Neural cell (in vitro differentiated cells): ENCODE data around the gene SOX9. TPM values are rescaled to one million over a fixed set of nuclear protein-coding genes. Genes with fewer than 3 reads are reported as not detected.

Experiments
- H2AFZ ChIP-seq: fragments of 200-600, 300-800 bp; sonication (generic), shearing (Covaris generic); 2 replicates; pipeline ENCODE4 v1.6.0; 2014; ENCODE audit warnings: low read depth, mild to moderate bottlenecking, antibody characterized with exemption, low read length, moderate library complexity
- H3F3A ChIP-seq: fragments of 200-600 bp; shearing (Covaris generic); 2 replicates; pipeline ENCODE4 v1.6.1; 2016; ENCODE audit warnings: mild to moderate bottlenecking, moderate library complexity, mixed read lengths, antibody characterized with exemption, low read length; ENCODE audit not compliant: insufficient read depth, poor library complexity, severe bottlenecking
- H3K27ac ChIP-seq: fragments of 200-600, 300-800 bp; sonication (generic), shearing (Covaris generic); 2 replicates; pipeline ENCODE4 v1.5.1; 2014; ENCODE audit warnings: mild to moderate bottlenecking, low read length, moderate library complexity
- H3K27me3 ChIP-seq: fragments of 300-800, 200-600 bp; sonication (generic), shearing (Covaris generic); 2 replicates; pipeline ENCODE4 v1.6.0; 2014; ENCODE audit warnings: mild to moderate bottlenecking, low read depth, low read length, moderate library complexity; ENCODE audit not compliant: insufficient read depth
- H3K36me3 ChIP-seq: fragments of 300-800, 200-600 bp; sonication (generic), shearing (Covaris generic); 2 replicates; pipeline ENCODE4 v1.5.1; 2014; ENCODE audit warnings: mild to moderate bottlenecking, antibody characterized with exemption, low read length, moderate library complexity; ENCODE audit not compliant: insufficient read depth
- H3K4me2 ChIP-seq: fragments of 300-800, 200-600 bp; sonication (generic), shearing (Covaris generic); 2 replicates; pipeline ENCODE4 v1.6.0; 2014; ENCODE audit warnings: mild to moderate bottlenecking, low read length
- H3K4me3 ChIP-seq: fragments of 300-800, 200-600 bp; sonication (generic), shearing (Covaris generic); 2 replicates; pipeline ENCODE4 v1.5.1; 2014; ENCODE audit warnings: mild to moderate bottlenecking, low read length, moderate library complexity
- H3K79me2 ChIP-seq: fragments of 200-600 bp; shearing (Covaris generic); replicated peaks from 2 replicates; pipeline ENCODE4 v1.6.0; 2014; ENCODE audit warnings: mild to moderate bottlenecking, low read length, moderate library complexity; ENCODE audit not compliant: insufficient read depth
- H3K9ac ChIP-seq: fragments of 300-800, 200-600 bp; sonication (generic), shearing (Covaris generic); 2 replicates; pipeline ENCODE4 v1.6.1; 2016; ENCODE audit warnings: mild to moderate bottlenecking, low read length, mixed read lengths
- H3K9me2 ChIP-seq: fragments of 200-600 bp; shearing (Covaris generic); 2 replicates; pipeline ENCODE4 v1.6.1; 2016; ENCODE audit warnings: mild to moderate bottlenecking, low read length, mixed read lengths; ENCODE audit not compliant: insufficient read depth
- H3K9me3 ChIP-seq: fragments of 200-600, 300-800 bp; sonication (generic), shearing (Covaris generic); 2 replicates; pipeline ENCODE4 v1.6.1; 2016; ENCODE audit warnings: mild to moderate bottlenecking, mixed run types, low read length, moderate library complexity, mixed read lengths
- H4K20me1 ChIP-seq: fragments of 200-600 bp; shearing (Covaris generic); 2 replicates; pipeline ENCODE4 v1.6.1; 2016; ENCODE audit warnings: mild to moderate bottlenecking, mixed run types; ENCODE audit not compliant: insufficient read depth
- EP300 ChIP-seq: fragments of 450-650 bp; conservative IDR thresholded peaks from 2 replicates; pipeline ENCODE4 v1.6.1; 2014; ENCODE audit warnings: antibody characterized with exemption, mild to moderate bottlenecking, moderate library complexity; ENCODE audit not compliant: poor library complexity, severe bottlenecking
- EZH2 ChIP-seq: fragments of 200-600, 300-800 bp; shearing (Covaris generic), sonication (generic); IDR thresholded peaks from 2 replicates; pipeline ENCODE4 v1.6.1; 2014; ENCODE audit warnings: antibody characterized with exemption, low read length, borderline replicate concordance, mild to moderate bottlenecking; ENCODE audit not compliant: insufficient read depth, poor library complexity, severe bottlenecking
- MXI1 ChIP-seq: fragments of 450-650 bp; conservative IDR thresholded peaks from 2 replicates; pipeline ENCODE4 v1.6.1; 2014; ENCODE audit warnings: antibody characterized with exemption, mild to moderate bottlenecking; ENCODE audit not compliant: poor library complexity, severe bottlenecking
- POLR2AphosphoS5 ChIP-seq: IDR thresholded peaks from 2 replicates; pipeline ENCODE4 v1.6.1; 2012
- RAD21 ChIP-seq: fragments of 450-650 bp; conservative IDR thresholded peaks from 2 replicates; pipeline ENCODE4 v1.6.1; 2014; ENCODE audit warnings: antibody characterized with exemption, mild to moderate bottlenecking, moderate library complexity
- SMC3 ChIP-seq: fragments of 450-650 bp; conservative IDR thresholded peaks from 2 replicates; pipeline ENCODE4 v1.6.1; 2014; ENCODE audit warnings: antibody characterized with exemption, mild to moderate bottlenecking, moderate library complexity; ENCODE audit not compliant: poor library complexity
- TAF1 ChIP-seq: IDR thresholded peaks from 2 replicates; pipeline ENCODE4 v1.6.1; 2012; ENCODE audit warnings: low read depth
- polyA plus RNA-seq: library from polyadenylated mRNA; depleted of rRNA; stranded (reverse); fragments of >200 nt; gene quantifications from 2 replicates; pipeline ENCODE4 v1.2.3, GENCODE V29; 2014
- TF ChIP-seq, protein P1 (sequence below): IDR thresholded peaks from 2 replicates; pipeline ENCODE4 v1.6.1; 2012; ENCODE audit warnings: borderline replicate concordance
- TF ChIP-seq, protein P2 (sequence below): fragments of 450-650 bp; IDR thresholded peaks from 2 replicates; pipeline ENCODE4 v1.5.1; 2014; ENCODE audit warnings: antibody characterized with exemption, mild to moderate bottlenecking, moderate library complexity; ENCODE audit not compliant: poor library complexity, severe bottlenecking

Gene SOX9
- polyA plus RNA-seq, 1 donor from 2014 or later: 0.68 TPM

DNA sequence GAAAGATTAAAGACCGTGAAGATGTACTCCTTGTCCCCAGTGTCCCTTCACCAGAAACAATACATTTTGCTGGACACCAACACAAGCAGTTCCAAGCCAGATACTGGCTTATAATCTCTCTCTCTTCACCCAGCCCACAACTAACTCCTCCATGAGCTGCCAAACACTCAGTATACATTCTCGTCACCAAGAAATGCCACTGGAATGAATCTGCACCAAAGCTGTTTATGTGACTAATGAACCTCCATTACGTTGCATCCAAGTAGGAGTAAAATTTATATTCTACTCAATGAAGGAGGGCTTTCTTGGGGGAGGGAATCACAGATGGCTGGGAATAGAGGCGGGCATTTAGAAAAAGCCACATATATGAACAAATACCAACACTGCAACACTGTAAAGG lies 20.9 kb upstream of the SOX9 start:
- no peak overlapping the region for H3K4me3 ChIP-seq
- H2AFZ ChIP-seq: no peak overlapping the region
- no peak overlapping the region for H3K4me2 ChIP-seq
- TF ChIP-seq EZH2: no peak
- TF ChIP-seq TAF1: no peak
- TF ChIP-seq SMC3: no peak
- no peak for TF ChIP-seq RAD21
- no peak for TF ChIP-seq EP300
- no peak overlapping the region for H3K27ac ChIP-seq
- no peaks in the 10 kb centered on the region for H3K9me2 ChIP-seq
- no peaks in the 10 kb centered on the region for H3K27me3 ChIP-seq
- H4K20me1 ChIP-seq: no peaks in the 10 kb centered on the region
- no peaks in the 10 kb centered on the region for H3F3A ChIP-seq
- H3K79me2 ChIP-seq: no peaks in the 10 kb centered on the region
- H3K9me3 ChIP-seq: no peaks in the 10 kb centered on the region
- H3K9ac ChIP-seq: no peak overlapping the region
- H3K36me3 ChIP-seq: no peaks in the 10 kb centered on the region

DNA sequence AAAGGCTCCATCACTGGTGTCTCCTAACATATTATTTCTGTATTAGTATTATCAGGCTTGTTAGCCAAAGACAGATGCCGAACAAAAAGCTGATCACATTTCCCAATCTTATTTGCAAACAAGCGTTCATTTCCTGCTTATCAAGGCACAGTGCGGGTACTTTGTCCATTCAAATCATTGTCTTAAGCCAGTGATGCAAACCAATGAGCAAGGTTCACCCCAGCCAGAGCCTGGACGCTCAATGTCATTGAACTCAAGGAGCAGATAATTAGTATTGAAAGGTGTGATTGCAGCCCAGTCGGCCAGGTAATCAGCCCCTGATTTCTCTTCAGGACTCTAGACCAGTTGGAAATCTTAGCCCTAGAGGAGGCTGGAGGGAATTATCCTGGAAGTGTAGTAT lies 20.4 kb upstream of the SOX9 start:
- Histone ChIP-seq H3K27ac (no peak overlapping the region), H4K20me1 (no peaks in the 10 kb centered on the region), H3K9ac (no peak overlapping the region), H3K9me2 (no peaks in the 10 kb centered on the region), H2AFZ (no peak overlapping the region), H3K36me3 (no peaks in the 10 kb centered on the region), H3K9me3 (no peaks in the 10 kb centered on the region), H3K4me3 (no peak overlapping the region), H3F3A (no peaks in the 10 kb centered on the region), H3K79me2 (no peaks in the 10 kb centered on the region), H3K27me3 (no peaks in the 10 kb centered on the region), H3K4me2 (no peak overlapping the region)
- TF ChIP-seq, protein P1, sequence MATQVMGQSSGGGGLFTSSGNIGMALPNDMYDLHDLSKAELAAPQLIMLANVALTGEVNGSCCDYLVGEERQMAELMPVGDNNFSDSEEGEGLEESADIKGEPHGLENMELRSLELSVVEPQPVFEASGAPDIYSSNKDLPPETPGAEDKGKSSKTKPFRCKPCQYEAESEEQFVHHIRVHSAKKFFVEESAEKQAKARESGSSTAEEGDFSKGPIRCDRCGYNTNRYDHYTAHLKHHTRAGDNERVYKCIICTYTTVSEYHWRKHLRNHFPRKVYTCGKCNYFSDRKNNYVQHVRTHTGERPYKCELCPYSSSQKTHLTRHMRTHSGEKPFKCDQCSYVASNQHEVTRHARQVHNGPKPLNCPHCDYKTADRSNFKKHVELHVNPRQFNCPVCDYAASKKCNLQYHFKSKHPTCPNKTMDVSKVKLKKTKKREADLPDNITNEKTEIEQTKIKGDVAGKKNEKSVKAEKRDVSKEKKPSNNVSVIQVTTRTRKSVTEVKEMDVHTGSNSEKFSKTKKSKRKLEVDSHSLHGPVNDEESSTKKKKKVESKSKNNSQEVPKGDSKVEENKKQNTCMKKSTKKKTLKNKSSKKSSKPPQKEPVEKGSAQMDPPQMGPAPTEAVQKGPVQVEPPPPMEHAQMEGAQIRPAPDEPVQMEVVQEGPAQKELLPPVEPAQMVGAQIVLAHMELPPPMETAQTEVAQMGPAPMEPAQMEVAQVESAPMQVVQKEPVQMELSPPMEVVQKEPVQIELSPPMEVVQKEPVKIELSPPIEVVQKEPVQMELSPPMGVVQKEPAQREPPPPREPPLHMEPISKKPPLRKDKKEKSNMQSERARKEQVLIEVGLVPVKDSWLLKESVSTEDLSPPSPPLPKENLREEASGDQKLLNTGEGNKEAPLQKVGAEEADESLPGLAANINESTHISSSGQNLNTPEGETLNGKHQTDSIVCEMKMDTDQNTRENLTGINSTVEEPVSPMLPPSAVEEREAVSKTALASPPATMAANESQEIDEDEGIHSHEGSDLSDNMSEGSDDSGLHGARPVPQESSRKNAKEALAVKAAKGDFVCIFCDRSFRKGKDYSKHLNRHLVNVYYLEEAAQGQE: no peak
- TF ChIP-seq SMC3 (no peak), EZH2 (no peak), RAD21 (no peak), MXI1 (no peak), EP300 (no peak), POLR2AphosphoS5 (no peak), TAF1 (no peak)
- TF ChIP-seq, protein P2, sequence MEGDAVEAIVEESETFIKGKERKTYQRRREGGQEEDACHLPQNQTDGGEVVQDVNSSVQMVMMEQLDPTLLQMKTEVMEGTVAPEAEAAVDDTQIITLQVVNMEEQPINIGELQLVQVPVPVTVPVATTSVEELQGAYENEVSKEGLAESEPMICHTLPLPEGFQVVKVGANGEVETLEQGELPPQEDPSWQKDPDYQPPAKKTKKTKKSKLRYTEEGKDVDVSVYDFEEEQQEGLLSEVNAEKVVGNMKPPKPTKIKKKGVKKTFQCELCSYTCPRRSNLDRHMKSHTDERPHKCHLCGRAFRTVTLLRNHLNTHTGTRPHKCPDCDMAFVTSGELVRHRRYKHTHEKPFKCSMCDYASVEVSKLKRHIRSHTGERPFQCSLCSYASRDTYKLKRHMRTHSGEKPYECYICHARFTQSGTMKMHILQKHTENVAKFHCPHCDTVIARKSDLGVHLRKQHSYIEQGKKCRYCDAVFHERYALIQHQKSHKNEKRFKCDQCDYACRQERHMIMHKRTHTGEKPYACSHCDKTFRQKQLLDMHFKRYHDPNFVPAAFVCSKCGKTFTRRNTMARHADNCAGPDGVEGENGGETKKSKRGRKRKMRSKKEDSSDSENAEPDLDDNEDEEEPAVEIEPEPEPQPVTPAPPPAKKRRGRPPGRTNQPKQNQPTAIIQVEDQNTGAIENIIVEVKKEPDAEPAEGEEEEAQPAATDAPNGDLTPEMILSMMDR: no peak

DNA sequence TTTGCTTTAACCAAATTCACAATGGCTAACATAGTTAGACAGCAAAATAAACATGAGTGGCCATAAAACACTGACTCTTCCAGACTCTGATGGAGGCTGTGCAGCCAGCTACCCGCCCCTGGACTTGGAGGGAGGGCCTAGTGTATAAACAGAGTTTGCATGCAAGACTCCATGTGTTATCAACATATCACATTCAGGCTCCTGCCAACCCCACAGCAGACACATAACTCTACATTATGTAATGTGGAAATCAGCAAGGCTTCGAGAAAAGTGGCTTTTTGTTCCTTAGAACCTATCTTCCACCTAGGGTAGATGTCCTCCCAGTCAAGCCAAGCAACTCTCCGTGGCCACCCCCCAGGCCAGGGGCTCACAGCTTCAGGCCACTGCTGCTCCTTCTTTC lies 19.3 kb upstream of the SOX9 start:
- Histone ChIP-seq H4K20me1 (no peaks in the 10 kb centered on the region), H2AFZ (no peak overlapping the region), H3K27ac (no peak overlapping the region), H3K36me3 (no peaks in the 10 kb centered on the region), H3K9me2 (no peaks in the 10 kb centered on the region), H3K9ac (no peak overlapping the region), H3K9me3 (no peaks in the 10 kb centered on the region), H3K79me2 (no peaks in the 10 kb centered on the region), H3K27me3 (no peaks in the 10 kb centered on the region), H3F3A (no peaks in the 10 kb centered on the region), H3K4me2 (no peak overlapping the region), H3K4me3 (no peak overlapping the region)
- TF ChIP-seq EZH2 (no peak), TAF1 (no peak), SMC3 (no peak), RAD21 (no peak), EP300 (no peak)
- TF ChIP-seq, protein P2: no peak
